Measurements from ENCODE around the gene PPARGC1A.

Gene PPARGC1A

DNA sequence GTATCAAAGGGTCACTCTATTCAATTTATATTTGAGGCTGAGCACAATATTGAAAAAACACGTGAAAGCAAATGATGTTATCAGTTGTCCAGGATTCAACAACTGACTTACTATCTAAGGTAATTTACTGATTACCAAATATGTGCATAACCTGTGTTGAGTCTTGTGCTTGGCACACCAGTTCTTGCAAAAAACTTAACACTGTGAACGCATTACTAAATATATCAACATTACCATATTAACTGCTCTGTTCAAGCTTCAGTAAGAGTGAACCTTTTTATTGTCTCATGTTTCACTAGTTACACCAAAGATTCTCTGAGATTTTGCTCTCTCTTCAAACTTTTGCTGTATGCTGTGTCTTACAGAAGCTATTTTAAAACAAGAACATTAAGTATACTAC, 38.4 kb downstream of the PPARGC1A start:
- Mint-ChIP-seq H3K27ac (no peak overlapping the region), H3K9me3 (ENCODE audit: low read depth) (peaks cover 3% of the 10 kb centered on the region), H3K36me3 (no peaks in the 10 kb centered on the region), H3K4me1 (ENCODE audit: low read depth) (no peaks in the 10 kb centered on the region), H3K27me3 (no peaks in the 10 kb centered on the region), H3K4me3 (no peak overlapping the region)

DNA sequence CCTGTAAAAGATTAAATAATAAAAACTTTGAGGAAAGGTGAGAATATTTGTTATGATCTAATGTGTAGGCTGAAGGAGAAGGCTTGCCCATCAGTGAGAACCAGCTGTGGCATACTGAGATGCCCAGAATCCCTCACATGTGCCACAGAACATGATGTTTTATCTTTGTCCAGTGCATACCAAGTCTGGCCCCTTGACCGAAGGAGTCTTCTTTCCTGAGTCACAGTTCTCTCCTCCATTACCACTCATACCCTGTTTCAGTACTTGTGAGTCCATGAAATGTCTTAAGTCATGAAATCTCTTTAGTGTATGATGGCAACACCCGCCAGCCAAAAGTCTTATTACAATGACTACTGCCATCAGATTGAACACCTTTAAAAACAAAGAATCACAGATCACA, 42.7 kb downstream of the PPARGC1A start:
- no peak overlapping the region for H3K4me3 Mint-ChIP-seq
- H3K27ac Mint-ChIP-seq, result no peak overlapping the region
- H3K27me3 Mint-ChIP-seq, result no peaks in the 10 kb centered on the region
- H3K4me1 Mint-ChIP-seq (ENCODE audit: low read depth), result no peaks in the 10 kb centered on the region
- no peaks in the 10 kb centered on the region for H3K36me3 Mint-ChIP-seq
- H3K9me3 Mint-ChIP-seq (ENCODE audit: low read depth), result peaks cover 6% of the 10 kb centered on the region

DNA sequence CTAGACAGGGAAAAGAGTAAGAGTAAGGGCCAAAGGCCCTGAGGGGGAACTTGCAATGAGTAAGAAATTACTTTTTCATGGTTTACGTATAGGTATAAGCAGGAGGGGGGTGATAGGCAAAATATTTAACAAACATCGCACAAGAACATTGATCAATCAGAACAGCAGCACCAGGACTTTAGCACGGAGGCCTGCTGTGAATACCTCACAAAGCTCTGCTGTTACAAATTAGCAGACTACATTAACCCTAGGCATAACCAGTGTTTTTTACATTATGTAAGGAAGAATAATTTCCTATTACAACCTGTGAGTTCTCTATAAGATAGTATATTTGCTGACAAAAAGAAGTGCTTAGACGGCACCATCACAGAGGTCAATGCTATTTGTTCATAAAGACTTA, 44.9 kb downstream of the PPARGC1A start:
- no peaks in the 10 kb centered on the region for H3K27me3 Mint-ChIP-seq
- H3K4me3 Mint-ChIP-seq, result no peak overlapping the region
- no peaks in the 10 kb centered on the region for H3K36me3 Mint-ChIP-seq
- no peak overlapping the region for H3K27ac Mint-ChIP-seq
- H3K9me3 Mint-ChIP-seq (ENCODE audit: low read depth), result peaks cover 6% of the 10 kb centered on the region
- H3K4me1 Mint-ChIP-seq (ENCODE audit: low read depth), result no peaks in the 10 kb centered on the region

DNA sequence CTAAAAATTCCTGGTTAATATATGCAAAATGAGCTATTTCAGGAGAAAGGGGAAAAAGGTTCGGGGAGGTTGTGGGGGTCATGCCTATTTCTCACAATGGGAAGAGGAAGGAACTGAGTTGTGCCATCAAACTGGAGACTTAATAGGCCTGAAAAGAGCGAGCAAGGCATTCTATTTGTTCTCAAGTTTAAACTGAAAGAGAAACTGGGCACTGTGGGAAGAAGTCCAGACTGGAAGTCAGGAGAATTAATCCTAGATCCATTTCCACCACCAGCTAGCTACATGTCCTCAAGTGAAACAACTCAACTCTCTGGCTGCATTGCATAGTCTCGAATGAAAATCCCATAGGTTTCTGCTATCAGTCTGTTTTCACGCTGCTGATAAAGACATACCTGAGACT, 50.6 kb downstream of the PPARGC1A start:
- Mint-ChIP-seq H3K4me1 (ENCODE audit: low read depth) (no peaks in the 10 kb centered on the region), H3K36me3 (no peaks in the 10 kb centered on the region), H3K4me3 (no peak overlapping the region), H3K9me3 (ENCODE audit: low read depth) (peaks cover 6% of the 10 kb centered on the region), H3K27ac (no peak overlapping the region), H3K27me3 (no peaks in the 10 kb centered on the region)

DNA sequence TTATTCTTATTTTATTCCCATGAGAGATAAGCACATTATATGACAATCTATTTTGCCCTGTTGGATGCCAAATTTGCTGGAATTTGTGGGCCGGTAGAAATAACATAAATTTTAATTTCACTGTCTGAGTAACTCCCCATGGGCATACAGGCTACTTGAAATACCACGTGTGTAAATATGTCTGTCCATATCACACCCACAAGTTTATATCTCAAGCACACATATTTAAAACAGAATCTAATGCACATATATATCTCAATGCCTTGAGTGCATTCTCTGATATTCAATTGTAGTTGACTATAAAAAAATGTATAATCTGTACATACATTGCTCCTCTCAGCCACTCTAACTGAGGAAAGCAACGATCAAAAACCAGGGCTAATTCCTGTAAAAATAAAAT, 51.2 kb downstream of the PPARGC1A start:
- Mint-ChIP-seq H3K4me3 (no peak overlapping the region), H3K4me1 (ENCODE audit: low read depth) (no peaks in the 10 kb centered on the region), H3K27ac (no peak overlapping the region), H3K9me3 (ENCODE audit: low read depth) (peaks cover 5% of the 10 kb centered on the region), H3K27me3 (no peaks in the 10 kb centered on the region), H3K36me3 (no peaks in the 10 kb centered on the region)

DNA sequence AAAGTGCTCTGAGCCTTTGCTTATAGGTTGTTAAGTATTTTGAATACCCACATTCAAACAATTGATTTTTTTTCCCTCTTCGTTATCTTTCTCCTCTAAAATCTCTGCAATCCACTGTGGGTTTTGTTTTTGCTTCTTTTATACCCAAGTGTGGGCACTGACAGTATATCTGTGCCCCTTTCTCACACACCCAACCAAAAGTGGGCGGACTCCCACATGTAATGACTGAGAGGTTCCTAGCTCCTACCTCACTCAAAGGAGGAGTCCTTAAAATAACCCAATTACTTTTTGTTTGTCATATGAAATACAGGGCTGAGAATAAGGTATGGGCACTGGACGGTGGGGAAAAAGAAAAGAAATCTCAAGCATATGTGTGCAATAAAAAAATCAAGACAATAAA, 51.7 kb downstream of the PPARGC1A start:
- Mint-ChIP-seq H3K27me3 (no peaks in the 10 kb centered on the region), H3K9me3 (ENCODE audit: low read depth) (no peaks in the 10 kb centered on the region), H3K27ac (no peak overlapping the region), H3K36me3 (no peaks in the 10 kb centered on the region), H3K4me1 (ENCODE audit: low read depth) (no peaks in the 10 kb centered on the region), H3K4me3 (no peak overlapping the region)

DNA sequence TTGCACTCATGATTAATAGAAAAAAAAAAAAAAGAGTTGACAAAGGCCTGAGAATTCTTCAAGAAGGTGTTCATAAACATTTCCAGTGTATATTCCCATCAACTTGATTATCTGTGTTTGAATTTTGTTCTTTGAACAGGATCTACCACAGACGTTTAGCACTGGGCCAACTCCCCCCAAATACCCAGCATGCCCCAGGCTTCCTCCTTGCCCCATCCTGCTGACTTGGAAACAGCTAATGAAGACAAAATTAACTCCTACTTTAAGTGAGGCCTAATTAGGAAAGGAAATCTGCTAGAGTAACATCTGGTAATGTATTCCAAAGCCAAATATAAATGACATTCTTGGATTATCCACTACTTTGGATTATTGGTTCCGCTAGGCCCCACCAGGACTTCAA, 52.5 kb downstream of the PPARGC1A start:
- Mint-ChIP-seq H3K27ac (no peak overlapping the region), H3K27me3 (no peaks in the 10 kb centered on the region), H3K9me3 (ENCODE audit: low read depth) (no peaks in the 10 kb centered on the region), H3K4me3 (no peak overlapping the region), H3K4me1 (ENCODE audit: low read depth) (no peaks in the 10 kb centered on the region), H3K36me3 (no peaks in the 10 kb centered on the region)

DNA sequence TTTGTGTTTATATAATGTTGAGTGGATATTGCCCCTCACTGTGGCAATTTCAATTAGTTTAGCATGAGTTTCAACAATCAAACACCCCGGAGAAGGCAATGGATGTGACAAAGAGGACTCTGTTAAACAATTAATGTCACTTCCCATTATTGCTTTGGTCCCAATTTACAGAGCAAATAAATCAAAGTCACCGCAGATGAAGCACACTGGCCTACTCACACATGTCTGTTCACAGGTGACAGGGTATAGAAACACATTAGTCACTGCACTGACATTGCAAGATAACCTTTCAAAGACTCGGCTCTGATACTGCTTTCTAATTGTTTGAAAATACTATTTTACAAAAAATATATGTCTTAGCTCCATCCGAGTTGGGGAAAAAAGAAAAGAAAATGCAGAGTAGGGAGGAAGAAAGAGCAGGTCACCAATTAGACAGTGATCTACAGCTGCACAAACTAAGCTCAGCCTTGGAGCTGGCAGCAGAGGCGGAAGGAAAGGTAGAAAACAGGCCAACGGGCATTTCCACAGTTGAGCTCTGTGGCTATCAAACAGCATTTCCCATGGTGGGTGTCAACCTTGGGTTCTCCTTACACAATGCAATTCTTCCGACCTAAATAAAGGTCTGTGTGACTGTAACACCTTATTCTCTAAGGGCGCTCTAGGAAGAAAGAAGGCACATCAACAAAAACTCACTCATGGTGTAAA, 53.9 kb downstream of the PPARGC1A start:
- no peak overlapping the region for H3K4me3 Mint-ChIP-seq
- no peaks in the 10 kb centered on the region for H3K4me1 Mint-ChIP-seq (ENCODE audit: low read depth)
- H3K9me3 Mint-ChIP-seq (ENCODE audit: low read depth), result no peaks in the 10 kb centered on the region
- no peaks in the 10 kb centered on the region for H3K36me3 Mint-ChIP-seq
- H3K27me3 Mint-ChIP-seq, result no peaks in the 10 kb centered on the region
- H3K27ac Mint-ChIP-seq, result no peak overlapping the region

DNA sequence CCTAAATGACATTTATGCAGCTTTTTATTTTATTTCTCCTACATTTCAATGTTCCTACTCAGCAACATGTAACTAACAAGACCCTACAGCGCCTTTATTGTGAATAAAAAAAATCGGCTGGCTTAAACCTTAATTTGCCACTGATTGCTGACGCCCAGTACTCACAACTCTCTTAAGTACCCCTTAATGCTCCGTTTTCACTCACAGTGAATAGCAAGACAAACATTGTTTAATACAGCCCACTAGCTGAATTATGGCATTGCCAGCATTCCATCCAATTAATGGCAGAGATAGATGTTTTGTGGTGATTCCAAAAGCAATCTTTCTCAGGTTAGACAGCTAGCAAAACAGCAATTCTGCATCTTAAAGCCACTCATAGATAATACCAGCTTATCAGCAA, 61.1 kb downstream of the PPARGC1A start:
- no peaks in the 10 kb centered on the region for H3K9me3 Mint-ChIP-seq (ENCODE audit: low read depth)
- H3K27me3 Mint-ChIP-seq, result no peaks in the 10 kb centered on the region
- H3K4me3 Mint-ChIP-seq, result no peak overlapping the region
- H3K27ac Mint-ChIP-seq, result no peak overlapping the region
- no peaks in the 10 kb centered on the region for H3K36me3 Mint-ChIP-seq
- H3K4me1 Mint-ChIP-seq (ENCODE audit: low read depth), result no peaks in the 10 kb centered on the region

DNA sequence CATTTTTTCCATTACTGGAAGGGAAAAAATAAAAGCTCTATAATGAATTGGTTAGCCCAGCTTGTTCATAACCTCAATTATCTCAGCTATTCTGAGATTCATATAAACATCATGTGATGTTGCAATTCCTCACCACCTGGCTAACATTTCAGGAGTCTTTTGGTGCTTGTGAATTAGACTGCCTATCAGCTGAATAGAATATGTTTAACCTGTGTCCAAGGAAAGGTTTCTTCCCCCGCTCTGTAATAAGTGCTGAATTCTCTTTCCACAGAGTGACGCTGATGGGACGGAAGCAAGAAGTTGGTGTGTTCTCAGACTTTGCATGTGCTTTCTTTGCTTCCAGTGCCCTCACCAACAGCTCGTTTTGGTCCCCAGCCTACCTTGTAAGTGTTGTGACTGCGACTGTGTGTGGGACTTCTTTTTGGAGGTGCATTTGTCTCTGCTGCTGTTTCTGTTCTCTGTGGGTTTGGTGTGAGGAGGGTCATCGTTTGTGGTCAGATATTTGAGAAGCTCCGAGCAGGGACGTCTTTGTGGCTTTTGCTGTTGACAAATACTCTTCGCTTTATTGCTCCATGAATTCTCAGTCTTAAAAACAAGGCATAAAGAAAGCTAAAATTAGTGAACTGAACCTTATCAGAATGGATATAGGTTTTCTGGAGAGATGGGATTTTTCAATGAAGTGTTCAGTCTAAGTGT, 61.7 kb downstream of the PPARGC1A start:
- H3K4me3 Mint-ChIP-seq, result no peak overlapping the region
- H3K27me3 Mint-ChIP-seq, result no peaks in the 10 kb centered on the region
- H3K36me3 Mint-ChIP-seq, result no peaks in the 10 kb centered on the region

DNA sequence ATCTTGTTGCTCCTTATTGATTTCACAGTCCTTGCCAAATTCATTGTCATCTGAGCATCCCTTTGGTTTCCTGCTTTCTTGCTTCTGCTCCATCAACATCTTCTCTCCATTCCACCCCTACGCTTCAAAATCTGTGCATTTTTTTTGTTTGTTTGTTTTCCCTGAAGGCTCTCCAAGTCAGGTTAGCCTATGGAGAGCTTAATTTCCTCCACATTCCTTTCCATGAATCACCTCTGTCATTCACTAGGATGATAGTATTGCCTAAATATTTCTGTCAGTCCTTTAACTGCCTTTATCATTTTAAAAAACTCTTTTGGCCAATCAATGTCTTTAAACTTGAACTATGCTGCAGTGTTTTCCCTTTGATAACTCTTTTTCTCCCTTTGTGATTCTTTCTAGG, 67.7 kb downstream of the PPARGC1A start:
- no peaks in the 10 kb centered on the region for H3K27me3 Mint-ChIP-seq
- no peaks in the 10 kb centered on the region for H3K4me1 Mint-ChIP-seq (ENCODE audit: low read depth)
- H3K4me3 Mint-ChIP-seq, result no peak overlapping the region
- H3K36me3 Mint-ChIP-seq, result no peaks in the 10 kb centered on the region
- no peaks in the 10 kb centered on the region for H3K9me3 Mint-ChIP-seq (ENCODE audit: low read depth)
- no peak overlapping the region for H3K27ac Mint-ChIP-seq

More for the DNA sequence above, 61.7 kb downstream of the PPARGC1A start:
- Mint-ChIP-seq H3K27ac (no peak overlapping the region), H3K9me3 (ENCODE audit: low read depth) (no peaks in the 10 kb centered on the region), H3K4me1 (ENCODE audit: low read depth) (no peaks in the 10 kb centered on the region)

DNA sequence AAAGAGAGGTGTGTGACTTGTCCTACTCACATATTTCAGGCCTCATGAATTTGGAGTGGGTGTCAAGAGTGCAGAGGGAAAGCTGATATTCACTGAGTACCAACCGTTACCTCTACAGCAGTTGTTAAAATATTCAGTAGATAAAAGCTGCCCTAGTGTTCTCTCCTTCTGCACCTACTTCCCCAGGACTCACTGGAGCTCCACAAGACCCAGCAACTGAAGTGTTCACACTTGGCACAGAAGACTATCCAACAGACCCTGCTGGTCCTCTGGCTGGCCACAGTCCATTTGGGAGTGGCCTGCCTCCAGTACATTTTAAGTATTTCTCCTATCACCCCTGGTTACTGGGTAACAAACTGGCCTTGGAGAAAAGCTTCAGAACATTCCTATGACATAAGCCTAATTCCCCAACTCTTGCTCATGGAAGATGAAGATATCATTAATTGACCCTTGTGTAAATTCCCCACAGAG, 70.8 kb downstream of the PPARGC1A start:
- no peaks in the 10 kb centered on the region for H3K4me1 Mint-ChIP-seq (ENCODE audit: low read depth)
- H3K4me3 Mint-ChIP-seq, result no peak overlapping the region

DNA sequence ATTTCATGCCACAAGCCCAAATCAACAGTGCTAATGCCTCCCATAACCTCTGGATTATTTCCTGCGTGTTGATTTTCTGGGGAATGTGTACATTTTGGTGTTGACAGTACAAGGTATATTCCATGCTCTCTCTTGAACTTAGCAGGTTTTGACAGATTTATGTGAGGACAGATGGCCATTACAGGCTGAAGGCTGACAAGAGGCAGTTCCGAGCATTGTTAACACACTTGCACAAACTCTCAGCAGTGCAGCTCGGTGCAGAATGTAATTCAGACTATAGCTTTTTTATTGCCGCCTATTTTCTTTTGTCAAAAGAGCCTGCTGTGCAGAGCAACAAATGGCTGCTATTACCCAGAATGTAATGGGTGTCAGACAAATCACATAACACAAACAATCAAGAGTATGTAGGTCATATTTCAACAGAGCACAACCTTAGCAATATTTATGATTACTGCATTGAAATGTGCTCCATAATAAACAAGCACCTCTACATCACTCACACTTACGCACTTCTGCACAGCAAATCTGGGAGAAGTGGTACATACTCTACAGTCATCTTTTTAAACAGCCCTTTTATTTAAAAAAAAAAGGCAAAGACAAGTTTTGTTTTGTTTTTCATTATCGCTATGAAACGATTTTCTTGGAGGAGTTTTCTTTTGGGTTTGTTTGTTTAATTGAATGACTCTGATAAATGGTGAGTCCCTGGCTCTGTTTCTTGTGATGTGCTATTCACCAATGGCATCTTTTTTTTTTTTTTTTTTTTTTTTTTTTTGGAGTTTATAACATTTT, 71.6 kb downstream of the PPARGC1A start:
- Mint-ChIP-seq H3K27me3 (no peaks in the 10 kb centered on the region), H3K4me3 (no peak overlapping the region), H3K4me1 (ENCODE audit: low read depth) (no peaks in the 10 kb centered on the region), H3K36me3 (no peaks in the 10 kb centered on the region), H3K9me3 (ENCODE audit: low read depth) (peaks cover 6% of the 10 kb centered on the region), H3K27ac (no peak overlapping the region)

More for the DNA sequence above, 70.8 kb downstream of the PPARGC1A start:
- H3K27me3 Mint-ChIP-seq, result no peaks in the 10 kb centered on the region
- H3K9me3 Mint-ChIP-seq (ENCODE audit: low read depth), result peaks cover under 1% of the 10 kb centered on the region
- no peaks in the 10 kb centered on the region for H3K36me3 Mint-ChIP-seq
- no peak overlapping the region for H3K27ac Mint-ChIP-seq

DNA sequence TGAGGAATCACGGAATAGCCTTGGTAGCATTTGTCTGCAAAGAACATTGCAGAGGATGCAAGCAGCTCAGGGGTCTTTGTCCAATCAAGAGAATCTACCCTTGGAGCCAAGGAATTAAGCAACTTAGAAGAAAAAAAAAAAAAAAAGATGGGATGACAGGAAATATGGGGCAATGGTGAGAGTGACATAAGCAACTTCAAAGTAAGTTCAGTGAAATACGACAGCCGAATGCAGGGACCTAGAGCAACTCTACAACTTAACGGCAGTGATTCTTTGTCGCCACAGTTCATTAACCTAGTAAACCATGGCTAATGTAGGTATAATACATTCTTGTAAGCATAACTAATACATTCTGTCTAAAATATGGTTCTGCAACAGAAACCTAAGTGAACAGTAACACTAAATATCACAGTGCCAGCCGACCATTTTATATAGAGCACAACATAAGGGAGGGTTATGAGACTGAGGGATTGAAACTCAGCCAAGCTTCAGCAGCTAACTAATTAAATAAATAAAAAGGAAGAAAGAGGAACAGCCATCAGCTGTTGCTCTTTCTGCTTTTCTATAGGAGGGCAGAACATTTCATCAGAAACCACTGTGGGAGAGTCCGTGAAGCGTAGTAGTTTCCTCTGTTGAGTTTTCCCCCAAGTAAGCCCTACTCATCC, 74.7 kb downstream of the PPARGC1A start:
- H3K9me3 Mint-ChIP-seq (ENCODE audit: low read depth), result peaks cover 11% of the 10 kb centered on the region
- no peak overlapping the region for H3K27ac Mint-ChIP-seq
- no peaks in the 10 kb centered on the region for H3K27me3 Mint-ChIP-seq
- H3K36me3 Mint-ChIP-seq, result no peaks in the 10 kb centered on the region
- no peak overlapping the region for H3K4me3 Mint-ChIP-seq
- no peaks in the 10 kb centered on the region for H3K4me1 Mint-ChIP-seq (ENCODE audit: low read depth)

DNA sequence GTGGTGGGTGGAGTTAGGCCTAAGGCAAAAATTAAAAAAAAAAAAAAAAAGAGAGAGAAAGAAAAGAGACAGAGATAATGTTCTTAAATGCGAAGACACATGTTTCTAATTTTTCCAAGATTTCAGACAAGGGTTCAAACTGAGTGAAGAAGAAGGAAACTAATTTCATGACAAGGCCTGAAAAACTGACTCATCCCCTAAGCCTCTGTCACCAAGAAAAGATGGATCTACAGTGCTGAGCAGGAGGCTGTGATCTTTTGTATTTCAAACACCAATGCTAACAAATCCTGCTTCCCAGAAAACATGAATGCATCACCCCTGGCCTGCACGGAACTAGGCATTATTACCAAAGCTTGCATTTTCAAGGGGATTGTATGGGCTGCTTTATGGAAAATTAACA, 75.3 kb downstream of the PPARGC1A start:
- H3K4me1 Mint-ChIP-seq (ENCODE audit: low read depth), result no peaks in the 10 kb centered on the region
- no peaks in the 10 kb centered on the region for H3K27me3 Mint-ChIP-seq
- peaks cover 11% of the 10 kb centered on the region for H3K9me3 Mint-ChIP-seq (ENCODE audit: low read depth)
- no peak overlapping the region for H3K4me3 Mint-ChIP-seq
- no peak overlapping the region for H3K27ac Mint-ChIP-seq
- no peaks in the 10 kb centered on the region for H3K36me3 Mint-ChIP-seq

Measured in activated naive CD8-positive, alpha-beta T cell (primary cell).